CD8-positive, alpha-beta memory T cell (primary cell): ENCODE data around the gene MCTP2. TPM values are rescaled to one million over a fixed set of nuclear protein-coding genes. Genes with fewer than 3 reads are reported as not detected.

Source experiments
- CTCF ChIA-PET: fragments of 350-600 bp; sonication (Branson Sonifier 250); formaldehyde crosslinking; loops from one replicate; lab custom pipeline; 2021; ENCODE audit warnings: antibody characterized with exemption; lab: Charles Lee
- POLR2A ChIA-PET: fragments of 350-600 bp; sonication (Branson Sonifier 250); formaldehyde crosslinking; loops from one replicate; lab custom pipeline; 2021; ENCODE audit warnings: antibody characterized with exemption; lab: Charles Lee
- DNase-seq, 5 donors: peaks; one replicate each; pipeline versions ENCODE4 v3.0.0 to v3.0.0-alpha.2; 2020 to 2022; ENCODE audit warnings: mixed read lengths in 1 of 5
- H3K27ac ChIP-seq: one replicate; pipeline ENCODE4 v1.7.0; 2013; ENCODE audit warnings: low read depth, mild to moderate bottlenecking, low read length, moderate library complexity
- H3K27me3 ChIP-seq: 2 replicates; pipeline ENCODE4 v1.7.0; 2013; ENCODE audit warnings: low read length, mild to moderate bottlenecking; ENCODE audit not compliant: insufficient read depth, poor library complexity, severe bottlenecking
- H3K36me3 ChIP-seq: 2 replicates; pipeline ENCODE4 v1.7.0; 2013; ENCODE audit warnings: mild to moderate bottlenecking, low read length, moderate library complexity; ENCODE audit not compliant: insufficient read depth
- H3K4me1 ChIP-seq: 2 replicates; pipeline ENCODE4 v1.7.0; 2013; ENCODE audit warnings: mild to moderate bottlenecking, low read length, moderate library complexity; ENCODE audit not compliant: insufficient read depth
- H3K4me3 ChIP-seq: 2 replicates; pipeline ENCODE4 v1.7.0; 2013; ENCODE audit warnings: mild to moderate bottlenecking, low read length
- H3K9me3 ChIP-seq: 2 replicates; pipeline ENCODE4 v1.7.0; 2013; ENCODE audit warnings: mild to moderate bottlenecking, low read length
- H3K27ac Mint-ChIP-seq, 8 donors: one replicate each; pipeline ENCODE4 v1.8.0; 2020 to 2021; ENCODE audit warnings: mixed read lengths in 8 of 8, mild to moderate bottlenecking in 6 of 8, inconsistent platforms in 3 of 8, moderate library complexity in 3 of 8
- H3K27me3 Mint-ChIP-seq, 2 donors: one replicate each; pipeline ENCODE4 v1.8.0; 2020 to 2021; ENCODE audit warnings: mixed read lengths in 2 of 2, mild to moderate bottlenecking in 1 of 2, moderate library complexity in 1 of 2
- H3K36me3 Mint-ChIP-seq, 3 donors: one replicate each; pipeline ENCODE4 v1.8.0; 2020 to 2021; ENCODE audit warnings: mixed read lengths in 3 of 3, inconsistent platforms in 1 of 3, mild to moderate bottlenecking in 1 of 3
- H3K4me1 Mint-ChIP-seq, 3 donors: one replicate each; pipeline ENCODE4 v1.8.0; 2020 to 2021; ENCODE audit warnings: mixed read lengths in 3 of 3, inconsistent platforms in 1 of 3, mild to moderate bottlenecking in 1 of 3
- H3K4me3 Mint-ChIP-seq, 7 donors: one replicate each; pipeline ENCODE4 v1.8.0; 2020 to 2021; ENCODE audit warnings: mixed read lengths in 7 of 7, mild to moderate bottlenecking in 6 of 7, moderate library complexity in 4 of 7, inconsistent platforms in 2 of 7
- H3K9me3 Mint-ChIP-seq, 5 donors: one replicate each; pipeline ENCODE4 v1.8.0; 2020 to 2022; ENCODE audit warnings: mixed read lengths in 5 of 5, mild to moderate bottlenecking in 3 of 5, moderate library complexity in 2 of 5, inconsistent platforms in 1 of 5
- polyA plus RNA-seq: library from polyadenylated mRNA; unstranded; fragments of 300-500 nt; fragmentation: Illumina TruSeq; gene quantifications from one replicate; pipeline ENCODE4 v1.2.3, GENCODE V29; 2021
- total RNA-seq, 2 experiments: library from RNA; stranded (reverse); gene quantifications; one replicate each; pipeline ENCODE4 v1.2.3, GENCODE V29; 2021

MCTP2 gene
- total and polyA plus RNA-seq, 3 experiments from 2014 or later, result 13.6 to 17.0 (median 16.5) TPM

- ChIA-PET CTCF (no interaction called here), POLR2A (no interaction called here)
- Histone ChIP-seq H3K36me3 (no peaks in the 10 kb centered on the region), H3K4me1 (peaks cover 7% of the 10 kb centered on the region), H3K27ac (no peak overlapping the region), H3K4me3 (no peak overlapping the region), H3K9me3 (no peaks in the 10 kb centered on the region), H3K27me3 (no peaks in the 10 kb centered on the region)
- no peak for DNase-seq
- peaks cover 15 to 24% (median 17%) of the 10 kb centered on the region in 3 donors for H3K4me1 Mint-ChIP-seq
- H3K4me3 Mint-ChIP-seq, result peak overlapping the region in 1 of 7 donors; percentile 56
- peak overlapping the region in 7 of 8 donors; percentile 18 to 80 (median 72) for H3K27ac Mint-ChIP-seq
- peaks cover 16 to 56% (median 22%) of the 10 kb centered on the region in 3 donors for H3K36me3 Mint-ChIP-seq
- H3K27me3 Mint-ChIP-seq, result no peaks in the 10 kb centered on the region
- H3K9me3 Mint-ChIP-seq, result no peaks in the 10 kb centered on the region
These were observed 156.6 kb downstream of the MCTP2 start for GRCh38 chr15:94387849-94388441.

- no peaks in the 10 kb centered on the region for H3K9me3 Mint-ChIP-seq
- no peaks in the 10 kb centered on the region for H3K36me3 ChIP-seq
- no peaks in the 10 kb centered on the region for H3K9me3 ChIP-seq
- H3K4me1 Mint-ChIP-seq, result no peaks in the 10 kb centered on the region
- no peak overlapping the region for H3K27ac ChIP-seq
- H3K36me3 Mint-ChIP-seq, result peaks cover 0 to 45% (median 11%) of the 10 kb centered on the region in 3 donors
- ChIA-PET POLR2A (no interaction called here), CTCF (no interaction called here)
- H3K27ac Mint-ChIP-seq, result no peak overlapping the region
- no peaks in the 10 kb centered on the region for H3K27me3 ChIP-seq
- H3K27me3 Mint-ChIP-seq, result no peaks in the 10 kb centered on the region
- no peak for DNase-seq
- no peaks in the 10 kb centered on the region for H3K4me1 ChIP-seq
- H3K4me3 ChIP-seq, result no peak overlapping the region
- H3K4me3 Mint-ChIP-seq, result no peak overlapping the region
These were observed 164.3 kb downstream of the MCTP2 start for GRCh38 chr15:94395640-94396039.

GRCh38 chr15:94397337-94397736 is 166.0 kb downstream of the MCTP2 start:
- Mint-ChIP-seq H3K4me1 (no peaks in the 10 kb centered on the region), H3K4me3 (no peak overlapping the region), H3K27ac (no peak overlapping the region), H3K27me3 (no peaks in the 10 kb centered on the region), H3K36me3 (peaks cover 1 to 52% (median 9%) of the 10 kb centered on the region in 3 donors), H3K9me3 (no peaks in the 10 kb centered on the region)
- H3K36me3 ChIP-seq, result no peaks in the 10 kb centered on the region
- H3K27ac ChIP-seq, result no peak overlapping the region
- H3K4me3 ChIP-seq, result no peak overlapping the region
- CTCF ChIA-PET, result no interaction called here
- H3K4me1 ChIP-seq, result no peaks in the 10 kb centered on the region
- H3K9me3 ChIP-seq, result no peaks in the 10 kb centered on the region
- no peaks in the 10 kb centered on the region for H3K27me3 ChIP-seq
- no peak for DNase-seq
- POLR2A ChIA-PET, result no interaction called here

- H3K36me3 Mint-ChIP-seq, result peaks cover 6 to 59% (median 10%) of the 10 kb centered on the region in 3 donors
- ChIA-PET POLR2A (no interaction called here), CTCF (no interaction called here)
- H3K9me3 Mint-ChIP-seq, result no peaks in the 10 kb centered on the region
- H3K27me3 Mint-ChIP-seq, result no peaks in the 10 kb centered on the region
- Histone ChIP-seq H3K27me3 (no peaks in the 10 kb centered on the region), H3K9me3 (no peaks in the 10 kb centered on the region), H3K4me3 (no peak overlapping the region), H3K4me1 (no peaks in the 10 kb centered on the region), H3K36me3 (no peaks in the 10 kb centered on the region), H3K27ac (no peak overlapping the region)
- H3K4me1 Mint-ChIP-seq, result no peaks in the 10 kb centered on the region
- no peak for DNase-seq
- peak overlapping the region in 1 of 8 donors; percentile 70 for H3K27ac Mint-ChIP-seq
- no peak overlapping the region for H3K4me3 Mint-ChIP-seq
These were observed 166.6 kb downstream of the MCTP2 start for GRCh38 chr15:94398001-94398400.

GRCh38 chr15:94400526-94401298 is 169.4 kb downstream of the MCTP2 start:
- H3K36me3 Mint-ChIP-seq, result peaks cover 6 to 73% (median 18%) of the 10 kb centered on the region in 3 donors
- no peak overlapping the region for H3K27ac Mint-ChIP-seq

GRCh38 chr15:94403331-94403730 is 172.0 kb downstream of the MCTP2 start:
- CTCF ChIA-PET, result no interaction called here
- Histone ChIP-seq H3K36me3 (no peaks in the 10 kb centered on the region), H3K27me3 (no peaks in the 10 kb centered on the region), H3K27ac (no peak overlapping the region), H3K4me1 (no peaks in the 10 kb centered on the region), H3K9me3 (no peaks in the 10 kb centered on the region), H3K4me3 (no peak overlapping the region)
- Mint-ChIP-seq H3K4me3 (no peak overlapping the region), H3K4me1 (no peaks in the 10 kb centered on the region), H3K27me3 (no peaks in the 10 kb centered on the region), H3K36me3 (peaks cover 6 to 79% (median 22%) of the 10 kb centered on the region in 3 donors), H3K9me3 (no peaks in the 10 kb centered on the region), H3K27ac (peak overlapping the region in 2 of 8 donors; percentile 15 to 38)
- POLR2A ChIA-PET, result no interaction called here
- no peak for DNase-seq

More at GRCh38 chr15:94400526-94401298, 169.4 kb downstream of the MCTP2 start:
- no peak overlapping the region for H3K4me3 Mint-ChIP-seq
- DNase-seq, result no peak
- no peaks in the 10 kb centered on the region for H3K9me3 Mint-ChIP-seq
- CTCF ChIA-PET, result no interaction called here
- H3K9me3 ChIP-seq, result no peaks in the 10 kb centered on the region
- H3K27me3 Mint-ChIP-seq, result no peaks in the 10 kb centered on the region
- H3K4me3 ChIP-seq, result no peak overlapping the region
- H3K27ac ChIP-seq, result no peak overlapping the region
- H3K36me3 ChIP-seq, result no peaks in the 10 kb centered on the region
- no peaks in the 10 kb centered on the region for H3K4me1 Mint-ChIP-seq
- POLR2A ChIA-PET, result no interaction called here
- no peaks in the 10 kb centered on the region for H3K27me3 ChIP-seq
- H3K4me1 ChIP-seq, result no peaks in the 10 kb centered on the region

GRCh38 chr15:94404733-94405283 is 173.4 kb downstream of the MCTP2 start:
- Histone ChIP-seq H3K4me3 (no peak overlapping the region), H3K9me3 (no peaks in the 10 kb centered on the region), H3K27ac (no peak overlapping the region), H3K4me1 (no peaks in the 10 kb centered on the region), H3K36me3 (no peaks in the 10 kb centered on the region), H3K27me3 (no peaks in the 10 kb centered on the region)
- ChIA-PET CTCF (no interaction called here), POLR2A (no interaction called here)
- Mint-ChIP-seq H3K4me3 (no peak overlapping the region), H3K27ac (peak overlapping the region in 1 of 8 donors; percentile 2), H3K9me3 (no peaks in the 10 kb centered on the region), H3K4me1 (no peaks in the 10 kb centered on the region), H3K36me3 (peaks cover 6 to 77% (median 21%) of the 10 kb centered on the region in 3 donors), H3K27me3 (no peaks in the 10 kb centered on the region)
- DNase-seq, result no peak

- Mint-ChIP-seq H3K4me3 (no peak overlapping the region), H3K9me3 (no peaks in the 10 kb centered on the region), H3K27me3 (no peaks in the 10 kb centered on the region), H3K27ac (peak overlapping the region in 1 of 8 donors; percentile 26), H3K36me3 (peaks cover 0 to 64% (median 3%) of the 10 kb centered on the region in 3 donors), H3K4me1 (no peaks in the 10 kb centered on the region)
- no peak for DNase-seq
- Histone ChIP-seq H3K4me1 (no peaks in the 10 kb centered on the region), H3K36me3 (no peaks in the 10 kb centered on the region), H3K27ac (no peak overlapping the region), H3K9me3 (no peaks in the 10 kb centered on the region), H3K27me3 (no peaks in the 10 kb centered on the region), H3K4me3 (no peak overlapping the region)
- ChIA-PET CTCF (no interaction called here), POLR2A (no interaction called here)
These were observed 179.9 kb downstream of the MCTP2 start for GRCh38 chr15:94411285-94411684.
